ENCODE measurements around the gene MYO7B.

DNA sequence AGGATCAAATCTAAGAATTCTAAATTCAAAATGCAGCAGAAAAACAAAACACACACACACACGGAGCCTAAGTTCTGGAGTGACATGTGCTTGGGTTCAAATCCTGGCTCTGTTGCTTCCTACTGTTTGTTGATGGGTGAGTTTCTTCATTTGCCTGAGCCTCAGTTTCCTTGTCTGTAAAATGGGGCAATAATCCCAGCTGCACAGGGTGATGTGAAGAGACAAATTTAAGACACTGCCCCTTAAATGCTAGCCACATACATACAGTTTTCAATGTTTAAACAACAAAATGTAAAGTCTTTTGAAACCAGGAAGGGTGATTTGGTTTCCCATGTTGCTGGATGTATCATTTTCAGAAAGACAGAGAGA lies 109.5 kb downstream of the MYO7B start:
- TF ChIP-seq, protein P1, sequence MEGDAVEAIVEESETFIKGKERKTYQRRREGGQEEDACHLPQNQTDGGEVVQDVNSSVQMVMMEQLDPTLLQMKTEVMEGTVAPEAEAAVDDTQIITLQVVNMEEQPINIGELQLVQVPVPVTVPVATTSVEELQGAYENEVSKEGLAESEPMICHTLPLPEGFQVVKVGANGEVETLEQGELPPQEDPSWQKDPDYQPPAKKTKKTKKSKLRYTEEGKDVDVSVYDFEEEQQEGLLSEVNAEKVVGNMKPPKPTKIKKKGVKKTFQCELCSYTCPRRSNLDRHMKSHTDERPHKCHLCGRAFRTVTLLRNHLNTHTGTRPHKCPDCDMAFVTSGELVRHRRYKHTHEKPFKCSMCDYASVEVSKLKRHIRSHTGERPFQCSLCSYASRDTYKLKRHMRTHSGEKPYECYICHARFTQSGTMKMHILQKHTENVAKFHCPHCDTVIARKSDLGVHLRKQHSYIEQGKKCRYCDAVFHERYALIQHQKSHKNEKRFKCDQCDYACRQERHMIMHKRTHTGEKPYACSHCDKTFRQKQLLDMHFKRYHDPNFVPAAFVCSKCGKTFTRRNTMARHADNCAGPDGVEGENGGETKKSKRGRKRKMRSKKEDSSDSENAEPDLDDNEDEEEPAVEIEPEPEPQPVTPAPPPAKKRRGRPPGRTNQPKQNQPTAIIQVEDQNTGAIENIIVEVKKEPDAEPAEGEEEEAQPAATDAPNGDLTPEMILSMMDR (IDR thresholded peaks at IDR 0.05) = no peak
- TF ChIP-seq POLR2A (IDR thresholded peaks at IDR 0.05) = no peak
- no peak for TF ChIP-seq EP300 (IDR thresholded peaks at IDR 0.05)

Measured in gastroesophageal sphincter (tissue), 3 donors.